CD4-positive, alpha-beta T cell treated with Interleukin-17A for 1 hour (primary cell): Measurements from ENCODE around the gene OR1J2.

Experiments
- DNase-seq: peaks from one replicate; pipeline ENCODE4 v3.0.0-alpha.2; 2020

Gene OR1J2

DNA sequence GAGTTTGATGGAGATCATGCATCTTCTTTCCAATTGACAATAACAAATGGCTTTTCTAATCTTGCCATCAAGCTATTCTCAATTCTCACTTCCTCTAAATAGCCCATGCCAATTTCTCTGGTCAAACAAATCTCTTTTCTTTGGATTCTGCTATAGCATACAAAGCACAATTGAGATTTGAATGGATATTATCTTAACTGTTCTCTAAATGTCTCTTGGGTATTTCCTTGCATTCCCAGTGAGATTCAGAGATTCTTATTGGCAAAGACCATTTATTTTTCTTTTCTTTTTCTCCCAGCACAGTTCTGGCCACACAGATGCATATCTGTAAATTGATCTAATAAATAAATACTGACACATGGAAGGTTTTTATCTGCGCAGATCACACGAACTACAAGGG, 42.2 kb downstream of the OR1J2 start, which contains the start of gene OR1N2:
OR1N2 (plus strand) TSS at position 301 of the 400 bp plus-strand sequence. CDS start 100 bp downstream, outside the sequence.
- DNase-seq = no peak
